Medulla oblongata (tissue), 1 donor: ENCODE results near the gene IL1RL1.

ENCODE experiments used
- DNase-seq: peaks from one replicate; pipeline ENCODE4 v3.0.0-alpha.2; 2015; ENCODE audit errors: extremely low spot score

The IL1RL1 gene

DNA sequence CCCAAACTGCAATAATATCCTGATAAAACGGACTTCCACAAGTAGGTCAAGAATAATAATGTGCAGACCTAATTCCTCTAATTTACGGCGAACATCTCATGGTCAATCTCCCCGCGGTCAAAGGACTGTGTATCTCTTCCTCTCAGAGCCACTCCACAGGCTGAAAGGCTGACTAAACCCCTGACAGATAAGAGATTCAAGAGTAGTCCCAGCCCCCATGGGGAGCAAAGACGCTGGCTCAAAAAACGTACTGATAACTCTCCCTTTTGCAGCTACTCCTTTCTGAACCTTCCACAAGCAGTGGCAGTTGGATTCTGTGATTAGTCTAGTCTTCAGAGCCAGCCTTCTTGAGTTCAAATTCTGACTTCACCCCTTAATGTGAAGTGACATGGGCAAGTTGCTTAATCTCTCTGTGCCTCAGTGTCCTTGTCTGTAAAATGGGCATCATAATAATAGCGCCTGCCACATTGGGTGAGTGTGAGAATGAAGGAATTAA is 24.6 kb downstream of the IL1RL1 start:
- DNase-seq = no peak

DNA sequence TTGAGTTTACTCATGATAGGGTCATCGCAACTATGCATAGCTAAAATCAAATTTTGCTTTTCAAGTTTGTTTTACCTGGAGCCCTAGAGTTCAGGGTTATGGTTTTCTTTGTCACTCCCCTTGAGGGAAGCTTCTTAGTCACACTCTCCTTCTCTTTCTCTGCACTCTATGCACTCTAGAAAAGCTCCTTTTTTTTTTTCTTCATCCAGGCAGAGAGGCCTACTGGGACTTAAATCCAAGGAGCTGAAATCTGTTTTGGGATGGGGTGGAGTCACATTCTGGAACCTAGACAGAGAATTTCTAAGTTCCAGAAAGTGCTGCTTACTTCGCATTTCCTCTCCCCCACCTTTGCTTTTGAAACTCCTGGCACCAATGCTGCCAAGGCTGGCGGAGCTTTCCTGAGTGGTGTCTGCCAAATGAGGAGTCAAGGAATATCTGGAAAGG is 25.2 kb downstream of the IL1RL1 start:
- no peak for DNase-seq

DNA sequence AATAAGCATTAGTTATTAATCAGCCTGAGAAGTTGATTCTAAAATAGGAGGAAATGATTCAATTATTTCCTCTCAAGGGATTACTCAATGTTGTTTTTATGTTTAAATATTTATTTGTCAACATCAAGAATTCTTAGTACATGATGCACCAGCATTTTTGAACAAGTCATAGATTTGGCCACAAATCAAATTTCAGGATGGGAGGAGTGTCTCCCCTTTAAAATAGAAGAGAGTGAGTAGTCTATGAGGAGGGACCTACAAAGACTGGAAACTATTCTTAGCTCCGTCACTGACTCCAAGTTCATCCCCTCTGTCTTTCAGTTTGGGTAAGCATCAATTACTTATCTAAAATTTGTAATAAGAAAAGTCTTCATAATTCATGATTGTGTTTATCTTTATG is 25.6 kb downstream of the IL1RL1 start:
- no peak for DNase-seq

DNA sequence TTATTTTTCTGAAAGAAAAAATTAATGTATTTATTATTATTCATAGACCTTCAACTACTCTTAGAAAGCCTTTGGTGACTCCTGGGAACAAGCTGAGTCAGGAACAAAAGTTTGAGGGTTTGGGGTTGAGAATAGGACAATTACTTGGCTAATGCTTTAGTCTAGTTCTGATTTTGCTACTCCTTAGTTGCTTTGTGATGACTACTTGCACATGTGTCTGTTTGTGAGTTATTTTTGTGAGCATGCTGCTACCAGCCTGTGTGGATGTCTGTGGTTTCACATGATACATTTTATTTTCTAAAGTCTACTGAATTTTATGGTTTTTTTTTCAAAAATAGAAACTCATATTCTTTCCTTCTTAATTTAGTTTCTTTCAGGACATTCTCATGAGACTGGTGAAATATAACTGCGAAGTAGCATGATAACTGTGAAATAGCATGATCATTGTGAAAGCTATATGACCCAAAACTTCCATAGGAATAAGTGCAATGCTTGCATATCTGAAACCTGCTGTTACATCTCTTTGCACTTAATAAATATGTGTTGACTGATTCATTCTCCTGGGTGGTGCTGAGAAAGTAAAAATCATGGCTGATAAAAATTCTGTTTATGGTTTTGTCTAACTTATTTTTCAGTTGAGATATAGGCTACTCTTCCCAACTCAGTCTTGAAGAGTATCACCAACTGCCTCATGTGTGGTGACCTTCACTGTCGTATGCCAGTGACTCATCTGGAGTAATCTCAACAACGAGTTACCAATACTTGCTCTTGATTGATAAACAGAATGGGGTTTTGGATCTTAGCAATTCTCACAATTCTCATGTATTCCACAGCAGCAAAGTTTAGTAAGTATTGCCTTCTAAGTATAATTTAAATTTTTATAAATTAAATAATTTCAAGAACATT is 26.4 kb downstream of the IL1RL1 start:
- DNase-seq = no peak

DNA sequence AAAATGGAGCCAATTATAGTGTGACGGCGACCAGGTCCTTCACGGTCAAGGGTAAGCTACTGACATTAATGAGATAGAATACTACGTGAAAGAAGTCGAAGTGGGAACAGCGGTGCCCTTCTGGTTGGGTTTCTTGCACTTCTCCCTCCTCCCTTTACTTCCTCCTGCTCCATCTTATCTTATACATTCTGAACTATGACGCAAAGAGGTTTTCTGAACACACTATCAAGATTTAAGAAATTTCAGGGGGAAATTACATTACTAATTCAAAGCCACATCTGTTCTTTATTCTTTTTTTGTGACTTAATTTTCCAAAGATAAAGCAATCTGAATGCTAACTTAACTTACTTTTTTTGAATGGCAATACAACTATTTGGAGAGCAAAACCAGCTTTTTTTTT is 29.4 kb downstream of the IL1RL1 start:
- no peak for DNase-seq

DNA sequence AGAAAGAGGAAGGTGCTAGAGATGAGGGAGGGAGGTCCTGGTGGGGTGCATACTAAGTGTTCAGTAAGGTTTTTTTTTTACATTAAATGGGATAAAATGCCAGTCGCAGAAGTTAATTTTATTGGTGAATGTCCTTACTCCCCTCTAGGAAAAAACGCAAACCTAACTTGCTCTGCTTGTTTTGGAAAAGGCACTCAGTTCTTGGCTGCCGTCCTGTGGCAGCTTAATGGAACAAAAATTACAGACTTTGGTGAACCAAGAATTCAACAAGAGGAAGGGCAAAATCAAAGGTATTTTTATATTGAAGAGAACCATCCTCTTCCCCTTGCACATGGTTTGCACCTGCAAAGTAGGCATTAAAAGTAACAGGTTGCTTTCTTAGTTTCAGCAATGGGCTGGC is 31.5 kb downstream of the IL1RL1 start:
- peak; percentile 21 for DNase-seq

DNA sequence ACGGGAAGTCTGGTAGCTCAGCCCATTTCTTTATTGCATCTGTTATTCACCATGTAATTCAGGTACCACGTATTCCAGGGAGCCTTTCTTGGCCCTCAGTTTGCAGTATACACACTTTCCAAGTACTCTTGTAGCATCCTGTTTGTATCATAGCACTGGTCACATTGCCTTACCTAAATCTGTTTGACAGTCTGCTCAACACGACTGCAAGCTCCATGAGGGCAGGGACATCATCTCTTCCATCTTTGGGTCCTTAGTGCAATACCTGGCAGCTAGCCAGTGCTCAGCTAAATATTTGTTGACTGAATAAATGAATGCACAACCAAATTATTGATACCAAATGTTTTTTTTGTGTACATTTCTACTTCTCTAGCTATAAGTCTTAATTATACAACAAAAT is 33.0 kb downstream of the IL1RL1 start:
- no peak for DNase-seq

DNA sequence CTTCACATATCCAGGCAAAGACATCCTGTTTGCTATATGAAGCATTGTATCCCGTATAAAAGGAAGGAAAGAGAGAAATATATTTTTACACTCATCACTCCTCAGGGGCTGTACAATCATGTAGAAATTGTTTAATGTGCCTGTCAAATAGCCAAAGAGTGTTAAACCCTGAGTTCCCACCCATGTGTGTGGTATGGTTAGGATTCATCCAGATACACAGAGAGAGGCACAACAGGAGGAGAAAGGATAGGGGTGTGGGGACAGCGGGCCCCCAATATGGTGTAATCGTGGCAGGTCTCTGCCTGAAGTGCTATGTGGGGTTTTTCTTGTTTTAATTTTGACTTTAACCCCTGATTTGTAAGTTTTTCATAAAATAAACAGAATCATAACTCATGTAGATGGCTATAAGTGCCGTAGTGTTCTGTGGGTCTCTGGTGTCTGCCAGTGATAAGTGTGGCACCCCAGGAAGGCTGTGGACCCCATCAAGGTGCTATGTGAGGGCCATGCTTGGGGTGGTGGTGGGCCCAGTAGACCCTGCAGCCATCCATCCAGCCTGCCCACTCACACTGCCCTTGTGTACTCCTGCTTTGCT is 34.1 kb downstream of the IL1RL1 start:
- DNase-seq = no peak

DNA sequence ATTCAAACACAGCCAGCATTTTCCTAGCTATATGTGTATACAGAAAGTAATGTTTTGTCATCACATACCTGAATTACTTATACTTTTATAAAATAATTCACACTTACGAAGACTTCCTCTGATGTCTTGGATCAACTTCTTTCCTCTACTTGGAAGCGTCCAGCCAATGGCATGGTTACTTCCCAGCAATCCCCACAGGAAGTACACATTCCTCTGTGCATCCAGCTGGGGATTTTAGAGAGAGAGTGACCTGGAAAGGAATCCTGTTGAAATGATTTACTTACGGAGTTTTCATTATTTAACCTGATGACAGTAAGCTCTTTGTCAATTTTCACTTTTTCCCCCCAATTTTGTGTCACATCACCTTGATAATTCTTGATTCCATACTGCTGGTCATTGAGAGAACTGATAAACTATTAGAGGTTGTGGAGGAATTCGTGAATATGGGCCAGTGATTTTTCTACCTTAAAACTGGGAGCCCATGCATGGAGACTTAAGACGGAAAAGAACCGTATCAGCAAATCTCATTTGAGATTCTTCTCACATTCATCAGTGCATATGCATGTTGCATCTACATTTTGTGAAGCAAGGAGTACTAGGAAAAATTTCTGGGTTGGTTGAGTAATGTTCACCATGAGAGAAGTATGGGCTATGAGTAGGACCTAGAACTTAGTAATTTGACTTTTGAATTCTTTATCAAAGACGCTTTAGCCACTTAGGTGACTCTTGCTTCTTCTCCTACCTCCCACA is 35.2 kb downstream of the IL1RL1 start:
- DNase-seq = no peak

DNA sequence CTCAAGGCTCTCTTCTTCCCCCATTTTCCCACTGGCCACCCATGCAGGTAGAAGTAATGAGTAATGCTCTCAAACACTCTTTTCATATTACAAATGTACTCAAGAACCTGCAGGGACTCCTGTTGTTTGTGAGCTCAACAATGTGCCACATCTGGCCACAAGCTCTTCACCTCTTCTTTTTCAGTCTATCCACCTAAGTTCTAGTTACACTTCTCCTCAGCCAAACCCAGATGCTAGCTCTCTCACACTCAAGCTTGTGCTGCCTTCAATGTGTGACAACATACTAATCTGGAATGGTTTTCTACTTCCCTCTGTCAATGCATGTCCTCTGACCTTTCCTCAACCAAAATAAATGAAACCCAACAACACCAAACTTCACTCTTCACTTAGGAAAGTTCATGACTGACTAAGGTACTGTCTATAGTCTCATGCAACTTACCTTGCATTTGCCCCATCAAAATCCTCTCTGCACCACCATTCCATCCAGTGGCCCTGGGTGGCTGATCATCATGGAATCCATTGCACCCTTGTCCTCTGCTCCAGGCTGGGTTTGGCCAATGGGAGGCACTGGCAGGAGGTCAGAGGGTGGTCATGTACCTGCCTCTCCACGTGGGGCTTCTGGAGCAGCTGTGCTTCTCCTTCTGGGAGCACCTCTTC is 38.9 kb downstream of the IL1RL1 start:
- no peak for DNase-seq

DNA sequence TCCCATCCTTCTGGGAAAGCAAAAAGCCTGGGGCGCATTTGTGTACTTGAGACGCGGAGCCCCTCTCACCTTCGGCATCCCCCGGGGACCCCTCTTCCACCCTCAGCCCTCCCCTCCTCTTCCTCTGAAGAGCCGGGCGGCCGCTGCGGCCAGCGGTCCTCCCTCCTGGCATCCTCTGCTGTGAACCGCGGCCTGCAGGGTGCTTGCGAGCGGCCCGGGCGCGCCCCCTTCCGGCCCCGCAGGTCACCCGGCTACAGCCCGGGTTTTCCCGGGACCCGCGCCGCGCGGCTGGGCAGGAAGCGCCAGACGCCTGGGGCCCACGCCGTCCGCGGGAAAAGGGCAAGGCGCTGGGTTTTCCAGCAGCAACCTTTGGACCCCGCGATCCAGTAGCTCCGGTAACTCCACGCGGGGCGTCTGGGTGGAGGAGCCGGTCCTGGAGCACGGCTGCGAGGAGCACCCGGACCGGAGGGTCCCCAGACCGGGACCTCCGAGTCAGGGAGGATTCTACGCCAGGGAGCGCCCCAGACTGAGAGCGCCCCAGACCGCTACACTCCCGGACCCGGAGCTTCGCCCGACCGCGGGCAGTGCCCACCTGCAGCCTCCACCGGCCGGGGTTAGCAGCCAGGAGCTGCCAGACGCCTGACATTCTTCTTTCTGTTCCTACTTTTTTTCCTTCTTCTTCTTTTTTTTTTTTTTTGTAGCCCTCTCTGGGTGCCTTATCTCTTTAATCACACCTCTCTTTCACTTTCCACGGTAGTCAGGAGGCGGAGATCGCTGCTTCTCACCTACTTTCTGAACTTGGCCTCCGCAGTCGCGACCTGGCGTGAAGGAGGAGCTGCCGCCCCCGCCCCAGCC is 44.4 kb downstream of the IL1RL1 start, which contains the start of gene IL18R1:
IL18R1 (plus strand) TSS at position 271 of the 855 bp plus-strand sequence. CDS start 6,865 bp downstream, outside the sequence.
- peak; percentile 77 for DNase-seq

DNA sequence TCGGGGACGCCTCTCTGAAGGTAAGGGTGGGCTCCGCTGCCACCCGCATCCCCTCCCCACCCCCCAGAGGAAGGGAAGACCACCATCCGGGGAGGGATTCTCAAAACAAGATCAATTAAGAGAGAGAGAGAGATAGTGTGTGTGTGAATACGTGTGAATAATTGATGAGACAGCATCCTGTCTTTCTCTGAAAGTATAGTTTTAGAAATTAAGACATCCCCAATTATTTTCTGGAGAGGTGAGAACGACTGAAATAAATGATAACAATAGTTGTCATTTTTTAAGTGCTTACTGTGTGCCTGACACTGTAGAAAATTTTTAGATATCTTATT is 45.0 kb downstream of the IL1RL1 start:
- no peak for DNase-seq

DNA sequence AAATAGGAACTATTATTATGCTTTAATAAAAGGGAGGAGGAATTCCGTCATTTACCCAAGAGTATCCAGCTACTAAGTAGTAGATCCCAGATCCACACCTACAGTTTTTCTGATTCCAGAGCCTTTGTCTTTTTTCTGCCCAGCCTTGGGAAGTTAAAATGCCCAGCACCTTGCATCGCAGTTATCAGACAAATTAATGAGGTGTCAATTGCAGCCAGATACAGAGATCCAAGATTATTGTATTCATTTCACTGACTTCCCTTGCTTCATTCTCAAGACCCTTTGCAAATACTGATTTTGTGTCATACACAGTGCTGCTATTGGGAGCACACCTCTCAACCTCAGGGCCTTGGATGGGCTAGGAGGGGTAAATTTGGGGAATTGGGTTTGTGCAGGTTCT is 45.4 kb downstream of the IL1RL1 start:
- DNase-seq = no peak

DNA sequence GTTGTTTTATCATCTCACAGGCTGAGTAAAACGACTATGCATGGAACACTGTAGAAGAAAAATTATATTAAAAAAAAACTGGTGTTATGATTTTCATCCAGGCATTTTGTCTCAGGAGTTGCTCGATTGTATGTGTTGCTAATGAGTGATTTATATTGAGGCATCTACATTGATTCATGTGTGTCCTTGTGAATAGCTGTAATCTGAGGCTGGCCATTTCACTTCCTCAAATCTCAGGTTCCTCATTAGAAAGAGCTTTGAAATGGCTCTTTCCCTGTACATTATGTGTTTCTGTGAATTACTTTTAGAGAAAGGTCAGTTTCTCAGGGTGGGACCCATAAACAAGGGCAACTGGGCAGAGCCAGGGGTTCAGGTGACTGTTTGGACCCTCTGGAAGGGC is 46.6 kb downstream of the IL1RL1 start:
- DNase-seq = peak; percentile 33

DNA sequence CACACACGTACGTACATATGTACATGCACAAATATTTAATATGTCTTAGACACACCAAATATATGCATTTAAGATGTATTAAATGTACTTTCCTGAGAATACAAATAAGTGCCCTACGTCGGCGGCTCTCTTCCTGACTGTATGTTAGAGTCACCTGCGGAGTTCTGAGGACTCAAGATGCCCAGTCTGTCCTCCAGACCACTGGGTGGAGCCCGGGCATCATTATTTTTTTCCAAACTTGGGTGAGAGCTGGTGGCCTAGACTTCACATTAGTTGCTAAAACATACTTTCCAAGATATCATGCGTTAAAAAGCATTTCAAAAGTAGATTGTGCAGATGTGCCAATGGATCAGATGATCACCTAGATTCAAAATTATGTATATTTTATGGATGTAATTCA is 47.1 kb downstream of the IL1RL1 start:
- no peak for DNase-seq

DNA sequence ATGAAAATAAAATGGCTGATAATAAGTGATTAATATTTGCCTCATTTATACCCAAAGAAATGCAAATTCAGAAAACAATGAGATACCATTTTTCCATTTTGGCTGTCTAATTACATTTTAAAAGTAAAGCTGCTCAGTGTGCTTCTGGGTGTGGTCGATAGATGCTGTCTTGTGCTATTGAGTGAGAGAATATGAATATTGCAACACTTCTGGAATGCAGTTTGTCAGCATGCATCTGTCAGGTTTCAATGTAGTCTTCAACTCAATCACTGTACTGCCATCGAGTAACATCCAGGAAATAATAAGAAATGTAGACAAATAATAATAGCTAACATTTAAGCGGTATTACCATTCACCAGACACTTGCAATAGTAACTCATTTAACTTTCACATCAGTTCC is 48.2 kb downstream of the IL1RL1 start:
- no peak for DNase-seq

DNA sequence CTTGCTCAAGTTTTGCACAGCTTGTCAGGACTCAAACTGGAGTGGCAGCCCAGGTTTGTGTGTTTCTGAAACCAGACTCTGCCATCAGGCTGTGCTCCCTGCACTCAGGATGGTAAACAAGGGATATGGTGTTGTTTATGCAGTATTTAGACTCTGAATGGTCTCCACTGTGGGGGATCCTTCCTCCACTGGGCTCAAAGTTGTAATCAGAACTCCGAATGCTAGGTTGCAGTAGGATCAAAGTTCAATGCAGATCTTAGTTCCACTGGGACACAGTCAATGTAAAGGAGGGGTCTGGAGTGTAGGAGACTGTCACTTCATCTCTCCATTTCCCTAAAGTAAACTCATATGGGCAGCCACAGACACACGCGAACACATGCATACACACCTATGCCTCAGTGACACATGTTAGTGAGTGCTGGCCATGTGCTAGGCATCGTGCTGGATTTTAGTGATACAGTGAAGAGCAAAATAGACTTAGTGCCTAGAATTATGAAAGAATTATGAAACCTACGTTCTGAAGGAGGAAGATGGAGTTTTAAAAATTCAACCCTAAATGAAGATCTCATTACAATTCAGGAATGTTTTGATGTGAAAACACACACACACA is 50.4 kb downstream of the IL1RL1 start:
- no peak for DNase-seq

DNA sequence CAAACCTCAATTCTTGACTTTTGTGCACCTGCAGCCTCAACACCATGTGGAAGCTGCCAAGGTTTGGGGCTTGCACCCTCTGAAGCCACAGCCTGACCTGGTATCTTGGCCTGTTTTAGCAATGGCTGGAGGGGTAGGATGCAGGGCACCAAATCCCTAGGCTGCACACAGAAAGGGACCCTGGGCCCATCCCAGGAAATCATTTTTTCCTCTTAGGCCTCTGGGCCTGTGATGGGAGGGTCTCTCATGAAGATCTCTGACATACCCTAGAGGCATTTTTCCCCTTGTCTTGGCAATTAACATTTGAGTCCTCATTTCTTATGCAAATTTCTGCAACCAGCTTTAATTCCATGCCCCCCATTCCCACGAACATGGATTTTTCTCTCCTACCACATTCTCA is 54.4 kb downstream of the IL1RL1 start:
- no peak for DNase-seq

DNA sequence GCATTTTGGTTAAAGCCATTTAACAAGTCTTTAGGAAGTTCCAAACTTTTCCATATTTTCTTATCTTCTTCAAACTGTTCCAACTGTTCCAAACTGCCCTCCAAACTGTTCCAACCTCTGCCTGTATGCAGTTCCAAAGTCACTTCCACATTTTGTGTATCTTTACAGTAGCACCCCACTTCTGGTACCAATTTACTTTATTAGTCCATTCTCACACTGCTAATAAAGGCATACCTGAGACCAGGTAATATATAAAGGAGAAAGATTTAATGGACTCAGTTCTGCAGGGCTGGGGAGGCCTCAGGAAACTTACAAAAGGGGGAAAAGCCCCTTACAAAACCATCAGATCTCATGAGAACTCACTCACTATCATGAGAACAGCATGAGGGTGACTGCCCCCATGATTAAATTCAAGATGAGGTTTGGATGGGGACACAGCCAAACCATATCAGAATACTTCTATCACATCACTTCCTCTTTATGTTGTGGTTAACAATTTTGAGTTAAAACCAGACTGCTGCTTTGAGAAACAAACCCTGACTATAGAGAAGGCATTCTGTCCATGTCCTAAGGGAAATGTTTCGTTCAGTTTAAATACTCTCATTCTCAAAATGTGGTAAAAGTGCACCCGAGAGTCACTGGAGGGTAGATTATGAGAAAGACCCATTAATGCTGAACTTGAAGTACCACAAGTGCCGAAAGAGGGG is 55.2 kb downstream of the IL1RL1 start:
- no peak for DNase-seq
